HCT116 (cell line): ENCODE measurements around the gene CTNNA1. TPM values are rescaled to one million over a fixed set of nuclear protein-coding genes. Genes with fewer than 3 reads are reported as not detected.

Experiments used
- ATAC-seq: fragments of 200-7000 bp; cut with Tn5 transposase; 2 replicates; pipeline ENCODE4 v1.9.1; 2020; ENCODE audit warnings: mild to moderate bottlenecking, moderate library complexity
- BruUV-seq: library from RNA; stranded (reverse); fragments of 400-500 nt; replicated peaks from 2 replicates; lab custom pipeline; 2021; lab: Mats Ljungman, UMichigan
- CTCF ChIA-PET: fragments of 300-600 bp; sonication (Branson Sonifier 250); formaldehyde crosslinking; loops from one replicate; lab custom pipeline; 2021; ENCODE audit warnings: antibody characterized with exemption; lab: Charles Lee
- POLR2A ChIA-PET: fragments of 300-600, 350-600 bp; sonication (Branson Sonifier 250); formaldehyde crosslinking; loops from one replicate; lab custom pipeline; 2021; ENCODE audit warnings: antibody characterized with exemption; lab: Charles Lee
- RAD21 ChIA-PET, 2 experiments: fragments of 300-600 bp; sonication (Branson Sonifier 250); formaldehyde crosslinking; loops; one replicate each; lab custom pipeline; 2023; ENCODE audit warnings: low total read pairs in 2 of 2; ENCODE audit not compliant: uncharacterized antibody in 2 of 2, unreplicated experiment in 2 of 2, low non-redundant PET in 1 of 2; lab: Charles Lee
- DNase-seq: peaks from one replicate; pipeline ENCODE4 v3.0.0-alpha.2; 2010; ENCODE audit warnings: low read depth, low spot score
- H2AFZ ChIP-seq: fragments of 200-600 bp; shearing (Covaris generic), sonication (generic); 2 replicates; pipeline ENCODE4 v1.6.1; 2017; ENCODE audit warnings: low read depth, mixed run types, mixed read lengths, antibody characterized with exemption, low read length; ENCODE audit not compliant: poor library complexity, severe bottlenecking
- H3K27ac ChIP-seq: 2 replicates; pipeline ENCODE4 v1.5.1; 2012; ENCODE audit warnings: low read depth, low read length
- H3K27me3 ChIP-seq: fragments of 200-600 bp; sonication (generic); 2 replicates; pipeline ENCODE4 v1.6.1; 2016; ENCODE audit warnings: mixed run types, low read length, mixed read lengths; ENCODE audit not compliant: insufficient read depth
- H3K36me3 ChIP-seq, 2 experiments: fragments of 200-500 bp in 1 of 2; fragments of 200-600 bp in 1 of 2; sonication (Bioruptor generic) in 1 of 2; sonication (generic) in 1 of 2; 2 replicates each; pipeline versions ENCODE4 v1.5.1 to v1.6.1; 2014 to 2016; ENCODE audit warnings: low read length in 2 of 2, inconsistent platforms in 1 of 2, mixed read lengths in 1 of 2, mixed run types in 1 of 2; ENCODE audit not compliant: insufficient read depth in 2 of 2, control insufficient read depth in 1 of 2
- H3K4me1 ChIP-seq, 2 experiments: fragments of 200-600 bp in 1 of 2; sonication (generic) in 1 of 2; 2 replicates each; pipeline versions ENCODE4 v1.5.1 to v1.6.1; 2012 to 2017; ENCODE audit warnings: low read length in 2 of 2, inconsistent platforms in 1 of 2, mild to moderate bottlenecking in 1 of 2, mixed read lengths in 1 of 2, mixed run types in 1 of 2, moderate library complexity in 1 of 2; ENCODE audit not compliant: insufficient read depth in 2 of 2, control insufficient read depth in 1 of 2
- H3K4me2 ChIP-seq: fragments of 200-600 bp; sonication (generic); 2 replicates; pipeline ENCODE4 v1.6.1; 2017; ENCODE audit warnings: mixed run types, low read length, mixed read lengths
- H3K4me3 ChIP-seq, 2 experiments: fragments of 200-600 bp in 1 of 2; sonication (generic) in 1 of 2; replicated peaks in 1 of 2; 2 replicates each; pipeline ENCODE4 v1.5.1; 2011 to 2016; ENCODE audit warnings: low read length in 2 of 2, control low read depth in 1 of 2, low read depth in 1 of 2, mild to moderate bottlenecking in 1 of 2, mixed read lengths in 1 of 2, mixed run types in 1 of 2
- H3K79me2 ChIP-seq: fragments of 200-600 bp; sonication (generic); 2 replicates; pipeline ENCODE4 v1.6.1; 2017; ENCODE audit warnings: mild to moderate bottlenecking, mixed run types, low read length, moderate library complexity, mixed read lengths; ENCODE audit not compliant: insufficient read depth
- H3K9ac ChIP-seq: fragments of 200-600 bp; sonication (generic); 2 replicates; pipeline ENCODE4 v1.6.1; 2016; ENCODE audit warnings: low read length, mixed read lengths
- H3K9me2 ChIP-seq: fragments of 200-600 bp; sonication (generic), shearing (Covaris generic); 2 replicates; pipeline ENCODE4 v1.6.1; 2017; ENCODE audit warnings: mixed run types, mild to moderate bottlenecking, moderate library complexity; ENCODE audit not compliant: insufficient read depth
- H3K9me3 ChIP-seq, 2 experiments: fragments of 200-500 bp in 1 of 2; fragments of 200-600 bp in 1 of 2; sonication (Bioruptor generic) in 1 of 2; sonication (generic) in 1 of 2; 2 replicates each; pipeline ENCODE4 v1.6.1; 2014 to 2017; ENCODE audit warnings: low read length in 2 of 2, mixed read lengths in 2 of 2, inconsistent platforms in 1 of 2, low read depth in 1 of 2, mild to moderate bottlenecking in 1 of 2, mixed run types in 1 of 2, moderate library complexity in 1 of 2; ENCODE audit not compliant: control insufficient read depth in 1 of 2, insufficient read depth in 1 of 2
- H4K20me1 ChIP-seq: fragments of 200-600 bp; sonication (generic), shearing (Covaris generic); 2 replicates; pipeline ENCODE4 v1.6.1; 2017; ENCODE audit warnings: mixed run types, mild to moderate bottlenecking, moderate library complexity; ENCODE audit not compliant: insufficient read depth
- ATF3 ChIP-seq: IDR thresholded peaks from 2 replicates; pipeline ENCODE4 v1.6.1; 2012
- EGR1 ChIP-seq: IDR thresholded peaks from 2 replicates; pipeline ENCODE4 v1.6.1; 2012; ENCODE audit warnings: low read depth
- EZH2phosphoT487 ChIP-seq: fragments of 200-600 bp; IDR thresholded peaks from 2 replicates; pipeline ENCODE4 v1.6.1; 2018; ENCODE audit warnings: antibody characterized with exemption, borderline replicate concordance
- MAX ChIP-seq: IDR thresholded peaks from 2 replicates; pipeline ENCODE4 v1.6.1; 2012
- POLR2AphosphoS5 ChIP-seq: IDR thresholded peaks from 2 replicates; pipeline ENCODE4 v1.6.1; 2011; ENCODE audit warnings: mild to moderate bottlenecking, low read depth, low read length, moderate library complexity
- REST ChIP-seq: IDR thresholded peaks from 2 replicates; pipeline ENCODE4 v1.6.1; 2012; ENCODE audit warnings: low read depth
- TCF7L2 ChIP-seq: IDR thresholded peaks from 2 replicates; pipeline ENCODE4 v1.7.0; 2011; ENCODE audit warnings: borderline replicate concordance, inconsistent platforms; ENCODE audit not compliant: insufficient read depth, insufficient read length; ENCODE audit errors: extremely low read depth
- ZFX ChIP-seq: fragments of 450-650 bp; IDR thresholded peaks from 2 replicates; pipeline ENCODE4 v1.6.1; 2017
- intact Hi-C: fragments of 100-400 bp; cut with micrococcal nuclease; formaldehyde crosslinking; loops from 2 replicates; pipeline ENCODE4 v1.10.0; 2022
- total RNA-seq: library from RNA; stranded (reverse); gene quantifications from one replicate; pipeline ENCODE4 v1.2.1, GENCODE V29; 2021; ENCODE audit not compliant: unreplicated experiment

Gene CTNNA1
- total RNA-seq, 1 experiment from 2014 or later: 313 TPM

DNA sequence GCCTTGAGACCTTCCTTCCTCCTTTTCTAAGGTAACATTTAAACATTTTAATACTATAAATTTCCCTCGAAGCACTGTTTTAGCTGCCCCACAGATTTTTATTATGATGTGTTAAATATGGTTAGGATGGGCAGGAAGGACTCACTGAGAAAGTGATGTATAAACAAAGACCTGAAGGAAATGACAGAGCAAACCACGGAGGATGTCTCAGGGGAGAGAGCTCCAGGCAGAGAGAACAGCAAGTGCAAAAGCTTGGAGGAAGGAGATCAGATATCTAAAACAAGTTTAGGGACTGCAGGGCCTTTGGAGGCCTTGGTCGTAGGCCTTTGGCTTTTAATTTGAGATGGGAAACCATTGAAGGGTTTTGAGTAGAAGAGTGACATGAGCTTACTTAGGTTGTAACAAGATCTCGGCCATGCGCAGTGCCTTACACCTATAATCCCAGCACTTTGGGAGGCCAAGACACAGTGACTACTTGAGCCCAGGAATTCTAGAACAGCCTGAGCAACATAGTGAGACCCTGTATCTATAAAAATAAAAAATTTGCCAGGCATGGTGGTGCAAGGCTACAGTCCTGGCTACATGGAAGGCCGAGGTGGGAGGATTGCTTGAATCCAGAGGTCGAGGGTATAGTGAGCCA, 157.4 kb downstream of the CTNNA1 start:
- Histone ChIP-seq H3K27me3 (no peaks in the 10 kb centered on the region), H3K4me1 (no peaks in the 10 kb centered on the region), H3K4me3 (no peak overlapping the region), H4K20me1 (no peaks in the 10 kb centered on the region), H3K9me3 (no peaks in the 10 kb centered on the region), H3K79me2 (no peaks in the 10 kb centered on the region; the same call in 1 of the 2 replicates), H3K9me2 (no peaks in the 10 kb centered on the region), H3K27ac (no peak overlapping the region), H3K9ac (no peak overlapping the region), H2AFZ (no peak overlapping the region), H3K36me3 (peaks cover 2 to 8% of the 10 kb centered on the region in 2 experiments; a peak in 1 of 4 replicates), H3K4me2 (no peak overlapping the region)
- no peak for ATAC-seq
- ChIA-PET CTCF (no interaction called here), POLR2A (interaction anchor here (0.9 kb wide), 1 partner anchor 14 kb away, joined by 4 read pairs; no protein-coding TSS in a partner anchor), RAD21 (interaction anchor here (0.7 kb wide), 2 partner anchors 126 to 353 kb away, joined by 4 to 5 read pairs; no protein-coding TSS in a partner anchor)
- DNase-seq: no peak
- intact Hi-C loops: no loop called here
- TF ChIP-seq ZFX (no peak), EGR1 (no peak), TCF7L2 (no peak), MAX (no peak), EZH2phosphoT487 (no peak), ATF3 (no peak), POLR2AphosphoS5 (no peak), REST (no peak)
- no TSS peak for BruUV-seq
